Measurements from ENCODE around the gene IPO4. TPM values are rescaled to one million over a fixed set of nuclear protein-coding genes. Genes with fewer than 3 reads are reported as not detected.
"Not testable (repeated sequence)": the region's sequence is repeated elsewhere in the genome, so short reads cannot be mapped to it uniquely, and the experiment has no call there.

Gene IPO4
- total and polyA plus RNA-seq, 2 donors (not counting 1 experiment from before 2014, with no cell fraction given) = 12.4 to 25.3 TPM

DNA sequence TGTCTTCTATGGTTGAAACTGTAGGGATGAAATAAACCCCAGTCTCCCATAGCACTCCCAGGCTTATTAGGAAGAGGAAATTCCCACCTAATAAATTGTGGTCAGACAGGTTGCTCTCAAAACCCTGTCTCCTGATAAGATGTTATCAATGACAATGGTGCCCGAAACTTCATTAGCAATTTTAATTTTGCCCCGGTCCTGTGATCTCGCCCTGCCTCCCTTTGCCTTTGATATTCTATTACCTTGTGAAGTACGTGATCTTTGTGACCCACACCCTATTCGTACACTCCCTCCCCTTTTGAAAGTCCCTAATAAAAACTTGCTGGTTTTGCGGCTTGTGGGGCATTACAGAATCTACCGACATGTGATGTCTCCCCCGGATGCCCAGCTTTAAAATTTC, 13.9 kb upstream of the IPO4 start:
- H4K20me1 ChIP-seq (ENCODE audit: control insufficient read depth, extremely low read depth, insufficient read depth, low read length); H3K4me1 ChIP-seq (ENCODE audit: control insufficient read depth, extremely low read depth, insufficient read depth, low read length); DNase-seq (ENCODE audit: low read depth in 2 of 2); H3K4me3 ChIP-seq (replicated peaks in 1 of 4; ENCODE audit: control extremely low read depth in 1 of 4, insufficient read depth in 1 of 4, low read depth in 3 of 4, low read length in 4 of 4); H3K4me2 ChIP-seq (ENCODE audit: extremely low read depth, insufficient read depth, low read length); H2AFZ ChIP-seq (ENCODE audit: low read length); H3K79me2 ChIP-seq (ENCODE audit: control insufficient read depth, insufficient read depth, low read length); H3K9me3 ChIP-seq (ENCODE audit: control insufficient read depth, insufficient read depth, low read depth, low read length); H3K9ac ChIP-seq (ENCODE audit: insufficient read depth, low read length); H3K27me3 ChIP-seq (ENCODE audit: control insufficient read depth, insufficient read depth, low read length); H3K27ac ChIP-seq (ENCODE audit: insufficient read depth, low read length): not testable (repeated sequence)
- H3K36me3 ChIP-seq (ENCODE audit: control insufficient read depth, insufficient read depth, low read length) = peaks cover 10% of the 10 kb centered on the region

DNA sequence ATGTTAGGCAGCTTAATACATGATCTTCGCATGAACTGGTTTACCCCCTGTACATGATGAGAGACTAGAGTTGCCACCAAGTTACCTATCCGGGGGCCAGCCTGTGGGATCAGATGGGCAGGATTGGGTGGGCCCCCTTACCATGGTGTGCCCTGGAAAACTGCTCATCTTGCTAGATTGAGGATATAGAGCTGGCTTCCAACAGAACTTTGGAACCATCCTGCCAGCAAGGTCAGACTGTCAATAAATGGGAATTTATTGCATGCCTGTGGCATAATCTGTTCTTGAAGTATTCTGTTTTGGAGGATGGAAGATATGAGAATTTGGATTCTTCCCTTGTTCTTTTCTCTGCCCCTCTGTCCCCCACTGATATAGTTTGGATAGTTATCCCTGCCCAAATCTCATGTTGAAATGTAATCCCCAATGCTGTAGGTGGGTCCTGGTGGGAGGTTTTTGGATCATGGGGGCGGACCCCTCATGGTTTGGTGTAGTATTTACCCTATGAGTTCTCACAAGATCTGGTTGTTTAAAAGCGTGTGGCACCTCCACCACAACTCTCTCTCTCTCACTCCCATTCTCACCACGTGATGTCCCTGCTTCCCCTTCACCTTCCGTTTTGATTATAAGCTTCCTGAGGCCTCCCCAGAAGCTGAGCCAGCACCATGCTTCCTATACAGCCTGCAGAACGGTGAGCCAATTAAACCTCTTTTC, 10.4 kb upstream of the IPO4 start:
- peaks cover 22% of the 10 kb centered on the region for H3K79me2 ChIP-seq (ENCODE audit: control insufficient read depth, insufficient read depth, low read length)
- no peaks in the 10 kb centered on the region for H3K4me1 ChIP-seq (ENCODE audit: control insufficient read depth, extremely low read depth, insufficient read depth, low read length)
- no peak overlapping the region for H3K9ac ChIP-seq (ENCODE audit: insufficient read depth, low read length)
- H3K27ac ChIP-seq (ENCODE audit: insufficient read depth, low read length) = no peak overlapping the region
- H3K4me3 ChIP-seq (replicated peaks in 1 of 4; ENCODE audit: control extremely low read depth in 1 of 4, insufficient read depth in 1 of 4, low read depth in 3 of 4, low read length in 4 of 4) = no peak overlapping the region
- no peak overlapping the region for H3K4me2 ChIP-seq (ENCODE audit: extremely low read depth, insufficient read depth, low read length)
- no peaks in the 10 kb centered on the region for H3K36me3 ChIP-seq (ENCODE audit: control insufficient read depth, insufficient read depth, low read length)
- H3K27me3 ChIP-seq (ENCODE audit: control insufficient read depth, insufficient read depth, low read length) = no peaks in the 10 kb centered on the region
- H4K20me1 ChIP-seq (ENCODE audit: control insufficient read depth, extremely low read depth, insufficient read depth, low read length) = no peaks in the 10 kb centered on the region
- no peak for DNase-seq (ENCODE audit: low read depth in 2 of 2)
- TF ChIP-seq CTCF (conservative IDR thresholded peaks at IDR 0.05 in 1 of 2, IDR thresholded peaks at IDR 0.05 in 1 of 2; ENCODE audit: low read depth in 1 of 2, low read length in 2 of 2) = no peak
- TF ChIP-seq EZH2 (IDR thresholded peaks at IDR 0.05; ENCODE audit: low read length, missing control alignments) = no peak
- H2AFZ ChIP-seq (ENCODE audit: low read length) = no peak overlapping the region
- H3K9me3 ChIP-seq (ENCODE audit: control insufficient read depth, insufficient read depth, low read depth, low read length) = no peaks in the 10 kb centered on the region

DNA sequence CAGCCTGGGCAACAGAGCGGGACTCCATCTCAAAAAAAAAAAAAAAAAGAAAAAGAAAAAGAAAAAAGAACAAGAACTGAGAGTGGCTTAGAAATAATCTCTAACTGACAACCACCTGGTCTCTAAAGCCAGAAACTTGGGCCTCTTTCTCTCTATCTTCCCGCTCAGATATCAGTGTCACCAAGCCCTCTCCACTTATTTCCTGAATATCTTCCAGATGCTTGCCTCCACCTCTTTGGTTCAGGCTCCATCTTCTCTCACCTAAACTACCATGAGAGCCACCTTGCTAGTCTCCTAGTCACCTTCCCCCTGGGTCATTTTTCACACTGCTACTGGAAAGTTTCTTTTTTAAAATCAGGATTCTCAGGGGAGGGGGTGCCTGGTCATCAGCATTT, 8.4 kb upstream of the IPO4 start:
- Histone ChIP-seq H3K4me2 (ENCODE audit: extremely low read depth, insufficient read depth, low read length) (peak overlapping the region; percentile 81), H3K36me3 (ENCODE audit: control insufficient read depth, insufficient read depth, low read length) (peaks cover 9% of the 10 kb centered on the region), H3K79me2 (ENCODE audit: control insufficient read depth, insufficient read depth, low read length) (peaks cover 29% of the 10 kb centered on the region), H3K9ac (ENCODE audit: insufficient read depth, low read length) (no peak overlapping the region), H2AFZ (ENCODE audit: low read length) (no peak overlapping the region), H4K20me1 (ENCODE audit: control insufficient read depth, extremely low read depth, insufficient read depth, low read length) (no peaks in the 10 kb centered on the region), H3K4me1 (ENCODE audit: control insufficient read depth, extremely low read depth, insufficient read depth, low read length) (no peaks in the 10 kb centered on the region), H3K9me3 (ENCODE audit: control insufficient read depth, insufficient read depth, low read depth, low read length) (no peaks in the 10 kb centered on the region), H3K4me3 (replicated peaks in 1 of 4; ENCODE audit: control extremely low read depth in 1 of 4, insufficient read depth in 1 of 4, low read depth in 3 of 4, low read length in 4 of 4) (peak overlapping the region in 1 of 4 experiments; percentile 93), H3K27ac (ENCODE audit: insufficient read depth, low read length) (no peak overlapping the region), H3K27me3 (ENCODE audit: control insufficient read depth, insufficient read depth, low read length) (no peaks in the 10 kb centered on the region)
- no peak for TF ChIP-seq EZH2 (IDR thresholded peaks at IDR 0.05; ENCODE audit: low read length, missing control alignments)
- TF ChIP-seq CTCF (conservative IDR thresholded peaks at IDR 0.05 in 1 of 2, IDR thresholded peaks at IDR 0.05 in 1 of 2; ENCODE audit: low read depth in 1 of 2, low read length in 2 of 2) = no peak
- DNase-seq (ENCODE audit: low read depth in 2 of 2) = no peak

Measured in fibroblast of lung (primary cell).